H9 (cell line): ENCODE data around the gene ABTB1. TPM values are rescaled to one million over a fixed set of nuclear protein-coding genes. Genes with fewer than 3 reads are reported as not detected.

Source experiments
- DNase-seq: peaks from one replicate; pipeline ENCODE4 v3.0.0-alpha.2; 2017
- H2AFZ ChIP-seq: one replicate; pipeline ENCODE4 v1.6.1; 2013; ENCODE audit warnings: mild to moderate bottlenecking, low read length, control low read depth, moderate library complexity
- H2AK5ac ChIP-seq: 2 replicates; pipeline ENCODE4 v1.6.1; 2013; ENCODE audit warnings: low read length, control low read depth, mixed read lengths; ENCODE audit not compliant: insufficient read length
- H2BK120ac ChIP-seq: one replicate; pipeline ENCODE4 v1.6.1; 2013; ENCODE audit warnings: low read depth, mild to moderate bottlenecking, low read length, control low read depth, inconsistent platforms; ENCODE audit not compliant: poor library complexity, severe bottlenecking
- H2BK12ac ChIP-seq: 2 replicates; pipeline ENCODE4 v1.6.1; 2013; ENCODE audit warnings: low read length, control low read depth, mixed read lengths, low read depth; ENCODE audit not compliant: insufficient read length
- H2BK15ac ChIP-seq: 2 replicates; pipeline ENCODE4 v1.6.1; 2013; ENCODE audit warnings: low read depth, low read length, control low read depth
- H2BK20ac ChIP-seq: one replicate; pipeline ENCODE4 v1.6.1; 2013; ENCODE audit warnings: low read depth, mild to moderate bottlenecking, low read length, control low read depth, inconsistent platforms; ENCODE audit not compliant: poor library complexity, severe bottlenecking
- H2BK5ac ChIP-seq: 2 replicates; pipeline ENCODE4 v1.6.1; 2013; ENCODE audit warnings: low read length, control low read depth, mixed read lengths; ENCODE audit not compliant: insufficient read length
- H3K14ac ChIP-seq: 2 replicates; pipeline ENCODE4 v1.6.1; 2013; ENCODE audit warnings: low read length, control low read depth; ENCODE audit not compliant: insufficient read depth
- H3K18ac ChIP-seq: 2 replicates; pipeline ENCODE4 v1.6.1; 2013; ENCODE audit warnings: low read depth, mild to moderate bottlenecking, mixed read lengths, low read length, control low read depth; ENCODE audit not compliant: insufficient read length
- H3K23ac ChIP-seq: 2 replicates; pipeline ENCODE4 v1.6.1; 2013; ENCODE audit warnings: low read length, control low read depth, mixed read lengths, low read depth; ENCODE audit not compliant: insufficient read length
- H3K23me2 ChIP-seq: 2 replicates; pipeline ENCODE4 v1.6.1; 2013; ENCODE audit warnings: low read depth, mild to moderate bottlenecking, mixed read lengths, low read length, control low read depth; ENCODE audit not compliant: insufficient read length, poor library complexity, severe bottlenecking
- H3K27ac ChIP-seq: 2 replicates; pipeline ENCODE4 v1.5.1; 2013; ENCODE audit warnings: low read length, control low read depth, mixed read lengths, low read depth; ENCODE audit not compliant: insufficient read length
- H3K27me3 ChIP-seq: 2 replicates; pipeline ENCODE4 v1.6.1; 2013; ENCODE audit warnings: low read length, control low read depth, inconsistent platforms; ENCODE audit not compliant: insufficient read depth
- H3K4ac ChIP-seq: 2 replicates; pipeline ENCODE4 v1.6.1; 2013; ENCODE audit warnings: low read depth, mild to moderate bottlenecking, control low read depth, inconsistent platforms, low read length, moderate library complexity
- H3K4me1 ChIP-seq: 2 replicates; pipeline ENCODE4 v1.6.1; 2013; ENCODE audit warnings: low read length, control low read depth, inconsistent platforms; ENCODE audit not compliant: insufficient read depth
- H3K4me2 ChIP-seq: 2 replicates; pipeline ENCODE4 v1.6.1; 2013; ENCODE audit warnings: low read length, control low read depth, mixed read lengths; ENCODE audit not compliant: insufficient read length, insufficient read depth
- H3K56ac ChIP-seq: 2 replicates; pipeline ENCODE4 v1.6.1; 2013; ENCODE audit warnings: low read depth, mild to moderate bottlenecking, mixed read lengths, low read length, control low read depth; ENCODE audit not compliant: insufficient read length
- H3K79me1 ChIP-seq: 2 replicates; pipeline ENCODE4 v1.6.1; 2013; ENCODE audit warnings: low read depth, mild to moderate bottlenecking, moderate library complexity, low read length, control low read depth, inconsistent platforms; ENCODE audit not compliant: insufficient read depth, poor library complexity, severe bottlenecking
- H3K79me2 ChIP-seq: 2 replicates; pipeline ENCODE4 v1.6.1; 2013; ENCODE audit warnings: low read length, control low read depth, inconsistent platforms; ENCODE audit not compliant: insufficient read depth
- H3K9ac ChIP-seq: 2 replicates; pipeline ENCODE4 v1.6.1; 2013; ENCODE audit warnings: low read length, control low read depth, mixed read lengths; ENCODE audit not compliant: insufficient read length; ENCODE audit errors: extremely low read depth
- H3K9me3 ChIP-seq: one replicate; pipeline ENCODE4 v1.6.1; 2013; ENCODE audit warnings: low read depth, low read length, inconsistent platforms; ENCODE audit not compliant: control insufficient read depth
- H3T11ph ChIP-seq: one replicate; pipeline ENCODE4 v1.6.1; 2013; ENCODE audit warnings: mild to moderate bottlenecking, low read length, control low read depth, inconsistent platforms
- H4K20me1 ChIP-seq: one replicate; pipeline ENCODE4 v1.6.1; 2013; ENCODE audit not compliant: control insufficient read depth, insufficient read length, insufficient read depth
- H4K5ac ChIP-seq: 2 replicates; pipeline ENCODE4 v1.6.1; 2013; ENCODE audit warnings: low read depth, mild to moderate bottlenecking, mixed read lengths, low read length, control low read depth; ENCODE audit not compliant: insufficient read length
- H4K8ac ChIP-seq: replicated peaks from 2 replicates; pipeline ENCODE4 v1.6.1; 2013; ENCODE audit warnings: low read length, control low read depth, mixed read lengths, low read depth; ENCODE audit not compliant: insufficient read length
- H4K91ac ChIP-seq: 2 replicates; pipeline ENCODE4 v1.6.1; 2013; ENCODE audit warnings: low read depth, mild to moderate bottlenecking, moderate library complexity, mixed read lengths, low read length, control low read depth; ENCODE audit not compliant: insufficient read length
- H3K27ac Mint-ChIP-seq, 3 experiments: 2 replicates in 2 of 3; 3 replicates in 1 of 3; pipeline ENCODE4 v1.8.0; 2020 to 2021; ENCODE audit warnings: mixed read lengths in 3 of 3, mild to moderate bottlenecking in 1 of 3, moderate library complexity in 1 of 3
- H3K27me3 Mint-ChIP-seq: 2 replicates; pipeline ENCODE4 v1.8.0; 2021; ENCODE audit warnings: low read depth, mild to moderate bottlenecking, moderate library complexity, mixed read lengths
- H3K36me3 Mint-ChIP-seq, 3 experiments: 2 replicates in 2 of 3; 3 replicates in 1 of 3; pipeline ENCODE4 v1.8.0; 2020 to 2021; ENCODE audit warnings: low read depth in 3 of 3, mixed read lengths in 3 of 3; ENCODE audit not compliant: insufficient read depth in 1 of 3
- H3K4me1 Mint-ChIP-seq, 2 experiments: 2 replicates each; pipeline ENCODE4 v1.8.0; 2020; ENCODE audit warnings: mixed read lengths in 2 of 2
- H3K4me3 Mint-ChIP-seq, 2 experiments: 2 replicates in 1 of 2; 3 replicates in 1 of 2; pipeline ENCODE4 v1.8.0; 2020 to 2021; ENCODE audit warnings: mild to moderate bottlenecking in 2 of 2, mixed read lengths in 2 of 2, moderate library complexity in 1 of 2
- H3K9me3 Mint-ChIP-seq, 2 experiments: 2 replicates in 1 of 2; 3 replicates in 1 of 2; pipeline ENCODE4 v1.8.0; 2020; ENCODE audit warnings: mild to moderate bottlenecking in 2 of 2, mixed read lengths in 2 of 2, moderate library complexity in 1 of 2
- WGBS: extraction: QIAGEN DNeasy Blood & Tissue Kit; methylation state at CpG from one replicate; pipeline ENCODE4 v1.1.7; 2013; ENCODE audit warnings: missing lambda C conversion rate, low lambda C conversion rate, mixed read lengths; ENCODE audit not compliant: insufficient read length; ENCODE audit errors: extremely low coverage; 5-methylcytosine and 5-hydroxymethylcytosine counted together
- total RNA-seq: library from RNA; stranded (reverse); gene quantifications from 2 replicates; pipeline ENCODE4 v1.2.1, GENCODE V29; 2021
- TF ChIP-seq, protein P1 (sequence below): fragments of 200-600 bp; sonication (generic); conservative IDR thresholded peaks from 3 replicates; pipeline ENCODE4 v1.8.0; 2021; ENCODE audit warnings: antibody characterized with exemption, mild to moderate bottlenecking

ABTB1 gene
- total RNA-seq, 1 experiment from 2014 or later: 6.2 TPM

DNA sequence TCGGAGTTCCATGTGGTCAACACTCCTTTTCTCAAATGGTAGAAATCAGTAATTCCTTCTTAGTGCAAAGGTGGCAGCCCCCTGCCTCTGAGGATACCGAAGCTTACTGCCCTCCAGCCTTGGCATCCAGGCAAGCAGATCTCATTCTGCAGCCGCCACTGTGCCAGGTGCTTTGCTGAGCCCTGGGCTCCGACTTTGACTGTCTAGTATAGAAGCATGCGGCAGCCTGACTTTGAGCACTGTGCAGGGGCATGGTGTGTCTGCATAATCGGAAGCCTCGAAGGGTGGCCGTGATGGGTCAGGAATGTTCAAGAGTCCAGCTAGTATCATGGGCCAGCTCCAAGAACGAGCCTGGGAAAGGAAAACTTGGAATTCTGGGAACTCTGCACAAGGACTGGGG, 39.7 kb downstream of the ABTB1 start:
- H2AK5ac ChIP-seq: no peak overlapping the region
- H3K79me1 ChIP-seq: no peaks in the 10 kb centered on the region

More for the DNA sequence above, 39.7 kb downstream of the ABTB1 start:
- no peak for DNase-seq
- Histone ChIP-seq H3K56ac (no peak overlapping the region), H3K79me2 (no peaks in the 10 kb centered on the region), H2BK120ac (no peak overlapping the region), H2BK20ac (no peak overlapping the region), H4K5ac (no peak overlapping the region), H3K27me3 (no peaks in the 10 kb centered on the region), H2BK5ac (no peak overlapping the region), H4K20me1 (no peaks in the 10 kb centered on the region), H3T11ph (no peak overlapping the region), H3K18ac (no peak overlapping the region), H2BK12ac (no peak overlapping the region), H3K4me2 (no peak overlapping the region), H4K8ac (no peak overlapping the region), H3K9ac (no peak overlapping the region), H2AFZ (no peak overlapping the region), H3K4me1 (peaks cover 4% of the 10 kb centered on the region; the same call in 1 of the 2 replicates), H3K14ac (no peak overlapping the region), H3K4ac (no peak overlapping the region), H3K23me2 (no peaks in the 10 kb centered on the region), H3K23ac (no peak overlapping the region), H3K9me3 (no peaks in the 10 kb centered on the region), H3K27ac (no peak overlapping the region), H4K91ac (no peak overlapping the region), H2BK15ac (no peak overlapping the region)
- no peaks in the 10 kb centered on the region for H3K36me3 Mint-ChIP-seq
- TF ChIP-seq, protein P1, sequence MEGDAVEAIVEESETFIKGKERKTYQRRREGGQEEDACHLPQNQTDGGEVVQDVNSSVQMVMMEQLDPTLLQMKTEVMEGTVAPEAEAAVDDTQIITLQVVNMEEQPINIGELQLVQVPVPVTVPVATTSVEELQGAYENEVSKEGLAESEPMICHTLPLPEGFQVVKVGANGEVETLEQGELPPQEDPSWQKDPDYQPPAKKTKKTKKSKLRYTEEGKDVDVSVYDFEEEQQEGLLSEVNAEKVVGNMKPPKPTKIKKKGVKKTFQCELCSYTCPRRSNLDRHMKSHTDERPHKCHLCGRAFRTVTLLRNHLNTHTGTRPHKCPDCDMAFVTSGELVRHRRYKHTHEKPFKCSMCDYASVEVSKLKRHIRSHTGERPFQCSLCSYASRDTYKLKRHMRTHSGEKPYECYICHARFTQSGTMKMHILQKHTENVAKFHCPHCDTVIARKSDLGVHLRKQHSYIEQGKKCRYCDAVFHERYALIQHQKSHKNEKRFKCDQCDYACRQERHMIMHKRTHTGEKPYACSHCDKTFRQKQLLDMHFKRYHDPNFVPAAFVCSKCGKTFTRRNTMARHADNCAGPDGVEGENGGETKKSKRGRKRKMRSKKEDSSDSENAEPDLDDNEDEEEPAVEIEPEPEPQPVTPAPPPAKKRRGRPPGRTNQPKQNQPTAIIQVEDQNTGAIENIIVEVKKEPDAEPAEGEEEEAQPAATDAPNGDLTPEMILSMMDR: no peak
- H3K27me3 Mint-ChIP-seq: peaks cover 24% of the 10 kb centered on the region
- no peak overlapping the region for H3K4me3 Mint-ChIP-seq
- WGBS: no CpG with 5 or more reads among the region's 9 CpGs
- no peak overlapping the region for H3K27ac Mint-ChIP-seq
- H3K4me1 Mint-ChIP-seq: peaks cover 29 to 38% of the 10 kb centered on the region in 2 experiments
- no peaks in the 10 kb centered on the region for H3K9me3 Mint-ChIP-seq
